ENCODE data around the gene FNDC3A.
"Not testable (repeated sequence)": the region's sequence is repeated elsewhere in the genome, so short reads cannot be mapped to it uniquely, and the experiment has no call there.

Gene FNDC3A

DNA sequence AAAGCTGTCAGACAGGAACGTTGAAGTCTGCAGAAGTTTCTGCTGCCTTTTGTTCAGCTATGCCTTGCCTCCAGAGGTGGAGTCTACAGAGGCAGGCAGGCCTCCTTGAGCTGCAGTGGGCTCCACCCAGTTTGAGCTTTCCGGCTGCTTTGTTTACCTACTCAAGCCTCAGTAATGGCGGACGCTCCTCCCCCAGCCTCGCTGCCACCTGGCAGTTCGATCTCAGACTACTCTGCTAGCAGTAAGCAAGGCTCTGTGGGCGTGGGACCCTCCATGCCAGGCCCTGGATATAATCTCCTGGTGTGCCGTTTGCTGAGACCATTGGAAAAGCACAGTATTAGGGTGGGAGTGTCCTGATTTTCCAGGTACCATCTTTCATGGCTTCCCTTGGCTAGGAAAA lies 187.4 kb downstream of the FNDC3A start:
- DNase-seq = not testable (repeated sequence)

DNA sequence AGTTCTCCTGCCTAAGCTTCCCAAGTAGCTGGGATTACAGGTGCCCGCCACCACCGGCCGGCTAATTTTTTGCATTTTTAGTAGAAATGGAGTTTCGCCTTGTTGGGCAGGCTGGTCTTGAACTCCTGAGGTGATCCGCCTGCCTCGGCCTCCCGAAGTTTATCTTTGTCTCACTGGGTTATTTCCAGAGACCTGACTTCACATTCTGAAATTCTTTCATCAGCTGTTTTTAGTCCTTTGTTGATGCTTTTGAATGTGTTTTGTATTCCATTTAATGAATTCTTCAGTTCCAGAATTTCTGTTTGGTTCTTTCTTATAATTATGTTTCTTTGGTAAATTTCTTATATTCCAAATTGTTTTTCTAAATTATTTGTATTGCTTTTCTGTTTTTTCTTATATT lies 189.0 kb downstream of the FNDC3A start:
- DNase-seq = no peak

DNA sequence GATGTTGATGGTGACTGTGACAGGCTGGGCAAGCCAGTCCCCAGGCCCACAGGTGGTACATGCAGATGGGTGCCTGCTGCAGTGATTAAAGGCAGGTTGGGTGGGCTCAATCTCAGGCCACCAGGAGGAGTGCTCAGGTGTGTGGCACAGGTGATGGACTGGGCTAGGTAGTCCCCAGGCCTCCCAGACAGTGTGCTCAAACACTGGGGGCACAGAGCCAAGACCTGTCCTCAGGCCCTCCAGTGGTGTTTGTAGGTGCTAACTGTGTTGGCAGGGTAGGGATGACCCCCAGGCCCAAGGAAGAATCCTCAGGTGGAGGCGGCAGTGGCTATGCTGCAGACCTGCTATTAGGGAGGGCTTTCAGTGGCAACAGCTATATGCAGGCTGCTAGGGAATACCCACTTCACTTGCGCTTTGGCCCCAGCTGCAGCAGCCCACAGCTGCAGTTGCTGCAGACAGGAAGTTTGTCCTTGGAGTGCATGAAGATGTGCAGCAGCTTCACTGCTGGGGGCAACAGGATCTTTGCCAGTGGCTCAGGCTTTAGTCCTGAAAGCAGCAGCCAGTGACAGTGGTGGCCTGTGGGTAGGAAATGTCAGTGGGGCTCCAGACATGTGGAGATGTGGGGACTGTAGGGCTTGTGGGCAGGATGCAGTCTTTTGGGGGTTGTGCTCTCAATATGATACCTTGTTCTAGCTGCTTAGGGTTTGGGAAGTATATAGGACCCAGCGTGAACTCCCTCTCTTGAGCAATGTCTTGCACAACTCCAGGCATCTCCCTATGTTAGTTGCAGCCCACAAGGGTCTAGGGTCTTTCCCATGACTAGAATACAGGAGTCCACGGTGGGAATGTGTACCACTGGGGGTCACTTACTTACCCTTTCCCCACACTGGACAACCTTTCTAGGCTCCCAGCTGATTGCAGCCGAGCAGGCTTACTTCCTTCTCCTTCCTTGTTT lies 190.4 kb downstream of the FNDC3A start:
- DNase-seq = no peak

DNA sequence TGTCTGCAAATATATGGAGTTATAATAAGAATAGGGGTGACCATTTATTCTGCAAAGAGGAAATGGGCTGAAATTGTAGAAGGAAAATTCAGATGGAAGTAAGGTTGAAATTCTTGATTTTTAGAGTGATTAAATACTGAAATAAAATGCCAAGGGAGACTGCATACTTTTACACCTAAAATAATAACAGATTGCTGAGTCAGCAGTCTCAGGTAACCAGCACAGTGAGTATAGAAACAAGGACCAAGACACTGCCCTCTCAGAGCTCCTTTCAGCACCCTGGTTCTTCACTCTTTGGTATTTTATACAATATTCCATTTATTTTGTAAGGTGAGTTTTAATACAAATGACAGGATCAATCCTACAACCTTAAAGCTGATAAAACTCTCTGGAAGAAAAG lies 195.6 kb downstream of the FNDC3A start:
- no peak for DNase-seq

DNA sequence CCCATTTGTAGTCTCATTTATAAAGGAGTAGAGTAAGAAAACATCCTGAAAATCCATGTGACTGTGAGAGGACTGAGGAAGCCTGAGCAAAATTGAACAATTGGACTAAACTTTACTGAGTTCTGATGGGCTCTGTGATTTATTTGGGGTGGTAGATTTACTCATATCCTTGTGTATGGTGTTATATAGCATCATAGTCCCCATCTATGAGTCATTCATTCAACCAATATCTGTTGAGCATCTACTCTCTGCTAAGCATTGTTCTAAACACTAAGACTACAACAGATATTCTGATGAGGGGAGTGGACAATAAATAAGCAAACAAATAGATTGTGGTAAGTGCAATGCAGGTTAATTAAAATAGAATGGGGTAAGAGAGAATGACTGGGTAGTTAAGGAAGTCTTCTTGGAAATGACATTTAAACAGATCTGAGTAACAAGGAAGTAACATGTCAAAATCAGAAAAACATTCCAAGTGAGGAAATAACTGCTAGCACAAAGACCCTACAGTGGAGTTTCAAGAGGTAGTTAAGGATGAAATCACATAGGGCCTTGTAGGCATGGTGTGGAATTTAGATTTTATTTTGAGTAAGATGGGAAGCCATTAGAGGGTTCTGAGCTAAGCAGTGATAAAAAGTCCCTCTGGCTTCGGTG lies 208.1 kb downstream of the FNDC3A start:
- DNase-seq = no peak

DNA sequence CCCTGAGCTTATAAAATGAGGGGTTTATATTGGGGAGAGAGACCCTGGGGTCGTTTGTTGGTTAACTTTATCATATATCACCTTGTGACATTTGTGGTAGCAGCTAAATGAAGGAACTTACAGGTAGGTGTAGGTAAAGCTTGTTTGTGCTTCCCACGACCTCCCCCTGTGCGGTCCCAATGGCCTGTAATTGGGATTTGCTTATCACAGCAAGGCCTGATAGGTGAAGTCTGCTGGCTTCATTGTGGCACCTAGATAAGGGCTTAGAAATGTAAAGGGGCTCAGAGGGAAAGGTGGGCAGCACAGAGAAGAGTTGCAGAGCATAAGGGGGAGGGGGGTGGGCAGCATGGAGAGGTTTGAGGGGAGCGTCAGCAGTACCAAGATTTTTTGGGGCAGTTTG lies 208.9 kb downstream of the FNDC3A start:
- DNase-seq = no peak

DNA sequence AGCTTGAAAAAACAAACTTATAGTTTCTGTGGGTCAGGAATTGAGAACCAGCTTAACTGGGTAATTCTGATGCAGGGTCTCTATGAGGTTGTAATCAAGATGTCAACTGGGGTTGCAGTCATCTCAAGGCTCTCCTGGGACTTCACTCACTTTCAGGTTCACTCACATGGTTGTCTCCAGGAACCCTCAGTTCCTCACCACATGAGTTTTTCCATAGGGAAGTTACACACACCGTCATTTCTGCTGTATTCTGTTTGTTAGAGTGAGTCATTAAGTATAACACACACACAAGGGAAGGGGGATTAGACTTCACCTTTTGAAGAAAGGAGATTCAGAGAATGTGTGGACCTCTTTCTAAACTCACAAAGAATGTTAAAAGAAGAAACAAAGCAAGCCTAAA lies 209.6 kb downstream of the FNDC3A start:
- DNase-seq = no peak

DNA sequence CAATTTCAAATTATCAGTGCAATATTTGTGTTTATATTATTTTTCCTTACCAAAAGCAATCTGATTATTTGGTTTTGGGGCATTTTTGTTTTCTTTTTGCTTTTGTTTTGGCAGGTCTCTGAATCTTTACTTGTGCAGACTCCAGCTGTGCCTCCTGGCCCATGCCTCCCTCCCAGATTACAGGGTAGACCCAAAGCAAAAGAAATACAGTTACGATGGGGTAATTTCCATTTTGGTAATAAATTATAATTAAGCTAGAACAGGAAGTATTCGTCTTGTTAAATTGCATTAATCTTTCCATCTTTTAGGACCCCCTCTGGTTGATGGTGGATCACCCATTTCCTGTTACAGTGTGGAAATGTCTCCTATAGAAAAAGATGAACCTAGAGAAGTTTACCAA lies 215.2 kb downstream of the FNDC3A start:
- DNase-seq = no peak

DNA sequence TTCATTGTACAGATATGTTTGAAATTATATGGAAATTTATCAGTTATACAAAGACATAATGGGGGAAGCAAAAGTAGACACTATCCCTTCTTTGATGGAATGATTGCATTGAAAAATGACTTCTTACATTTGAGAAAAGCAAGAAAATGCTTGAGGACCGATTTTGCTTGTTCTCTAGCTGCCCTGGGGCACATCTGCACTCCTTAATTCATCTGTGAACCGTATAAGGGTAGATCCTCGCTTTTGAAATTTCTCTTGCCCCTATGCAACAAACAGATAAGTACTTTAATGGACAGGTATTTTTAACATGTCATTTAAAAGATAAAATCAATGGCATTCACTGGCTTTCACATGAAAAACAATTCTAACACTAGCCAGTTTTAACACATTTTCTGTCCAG lies 230.9 kb downstream of the FNDC3A start:
- DNase-seq = no peak

DNA sequence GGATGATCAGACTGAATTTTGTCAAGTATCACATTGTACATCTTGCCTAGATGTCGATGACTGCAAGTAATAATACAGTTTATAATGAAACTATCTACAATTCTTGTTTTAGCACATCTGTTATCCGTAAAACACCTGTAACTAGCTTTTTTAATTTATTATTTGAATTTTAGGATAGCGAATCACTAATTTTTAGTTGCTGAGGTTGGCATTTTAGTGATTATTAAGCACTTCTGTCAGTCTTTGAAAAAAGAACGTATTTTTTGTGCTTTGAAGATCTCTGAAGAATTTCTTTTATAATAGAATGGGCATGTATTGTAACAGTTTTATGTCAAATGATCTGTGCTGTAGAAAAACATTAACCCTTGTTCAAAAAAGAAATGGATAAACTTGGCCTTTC lies 232.9 kb downstream of the FNDC3A start:
- DNase-seq = no peak

DNA sequence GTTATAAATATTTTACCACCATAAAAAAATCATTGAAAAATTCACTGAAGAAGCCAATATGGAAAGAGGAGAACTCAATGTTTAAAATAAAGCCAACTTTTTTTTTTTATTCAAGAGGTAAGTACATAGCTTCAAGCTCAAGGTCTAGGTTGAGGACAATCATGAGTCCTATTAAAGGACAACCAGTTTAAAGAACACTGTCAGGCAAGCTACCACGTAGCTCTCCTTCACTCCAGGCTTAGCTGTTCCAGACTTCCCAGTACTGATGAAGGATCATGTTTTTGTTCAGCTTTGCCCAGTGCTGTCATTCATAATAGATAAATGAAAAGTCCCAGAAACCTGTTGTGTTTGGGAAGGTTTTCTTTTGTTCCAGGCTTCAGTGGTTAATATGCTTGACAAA lies 234.4 kb downstream of the FNDC3A start:
- DNase-seq = no peak

DNA sequence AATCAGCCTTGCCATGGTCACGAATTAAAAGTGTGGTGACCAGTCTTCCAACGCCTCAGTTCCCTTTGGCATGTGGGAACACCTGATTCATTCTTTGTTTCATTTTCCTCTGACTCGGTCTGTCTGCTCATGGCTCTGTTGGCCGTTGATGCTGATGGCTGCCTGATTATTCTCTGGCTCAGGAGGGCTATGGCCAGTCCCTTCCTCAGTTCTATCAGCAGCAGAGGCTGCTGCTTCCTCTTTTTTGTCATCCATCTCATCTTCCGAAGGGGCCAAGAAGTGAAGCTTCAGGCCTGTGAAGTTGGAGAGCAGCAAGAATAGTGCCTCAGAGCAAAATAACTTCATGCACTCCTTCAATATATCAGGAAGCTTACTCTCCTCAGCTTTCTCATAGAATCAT lies 235.0 kb downstream of the FNDC3A start:
- no peak for DNase-seq

DNA sequence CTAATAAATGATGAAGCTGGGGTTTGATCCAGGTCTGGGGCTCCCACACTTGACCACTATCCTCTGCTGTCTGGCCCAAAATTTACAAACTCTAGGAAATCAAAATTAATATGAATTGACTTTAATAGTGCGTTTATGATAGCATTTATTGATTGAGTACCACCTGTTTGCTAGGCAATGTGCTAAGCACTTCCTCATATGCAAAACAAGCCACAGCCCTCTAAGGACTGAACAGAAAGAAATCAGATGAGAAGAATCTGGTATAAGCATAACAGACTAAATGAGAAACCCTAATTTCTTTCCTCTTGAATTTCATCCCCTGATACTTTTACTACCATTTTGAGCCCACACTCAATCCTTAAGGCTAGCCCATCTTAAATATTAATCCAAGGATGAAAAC lies 237.8 kb downstream of the FNDC3A start:
- no peak for DNase-seq

DNA sequence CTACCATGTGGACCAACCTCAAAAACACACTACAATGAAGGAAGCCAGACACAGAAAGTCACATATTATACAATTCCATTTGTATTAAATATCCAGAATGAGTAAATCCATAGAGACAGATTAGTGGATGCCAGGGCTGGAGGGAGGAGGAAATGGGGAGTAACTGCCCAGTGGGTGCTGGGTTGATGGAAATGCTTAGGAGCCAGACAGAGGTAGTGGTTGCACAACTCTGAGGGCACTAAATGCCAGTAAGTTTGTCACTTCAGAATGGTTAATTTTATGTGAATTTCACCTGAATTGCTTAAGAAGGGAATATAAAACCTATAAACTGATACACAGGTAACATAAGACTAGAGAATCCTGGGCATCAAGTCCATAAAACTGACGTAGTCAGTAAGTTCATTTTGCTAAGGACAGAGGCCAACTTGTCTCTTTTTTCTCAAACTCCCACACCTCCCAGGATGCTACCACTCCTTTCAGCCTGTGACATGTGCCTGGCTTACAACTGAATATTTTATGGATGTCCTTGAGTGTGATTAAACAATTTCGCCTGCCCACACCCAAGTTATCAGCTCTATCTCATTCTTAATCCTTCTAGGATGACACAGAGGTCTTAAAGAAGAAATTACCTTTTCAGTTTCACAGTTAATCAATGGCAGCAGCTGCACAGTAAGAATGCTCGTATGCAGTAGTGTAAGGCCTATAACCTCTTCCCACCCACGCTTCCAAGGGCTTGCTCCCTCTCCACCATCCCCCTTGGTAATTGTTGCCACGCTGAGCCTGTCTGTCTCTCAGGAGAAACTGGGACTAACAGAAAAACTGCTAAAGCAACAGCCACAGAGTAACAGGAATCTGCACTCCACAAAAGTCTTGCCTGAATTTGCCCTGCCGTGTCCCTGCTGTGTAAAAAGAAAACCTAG lies 238.5 kb downstream of the FNDC3A start:
- no peak for DNase-seq

DNA sequence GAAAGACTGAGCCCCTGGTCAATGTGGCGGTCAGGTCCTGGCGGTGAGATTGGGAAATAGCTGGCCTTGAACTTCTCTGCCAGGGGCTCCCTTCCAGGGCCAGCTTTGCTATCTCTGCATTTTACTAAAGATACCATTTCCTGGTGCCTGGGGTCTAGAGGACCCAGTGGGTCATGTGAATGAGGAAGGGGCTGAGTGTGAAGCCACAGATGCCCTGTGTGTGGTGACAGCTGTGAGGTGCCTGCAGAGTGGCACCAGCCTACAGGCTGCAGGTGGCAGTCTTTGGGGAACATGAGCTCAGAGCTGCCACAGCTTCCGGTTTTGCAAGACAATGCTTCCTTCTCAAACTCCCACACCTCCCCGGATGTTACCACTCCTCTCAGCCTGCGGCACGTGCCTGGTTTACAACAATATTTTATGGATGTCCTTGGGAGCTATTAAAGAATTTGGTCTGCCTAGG lies 239.2 kb downstream of the FNDC3A start:
- no peak for DNase-seq

DNA sequence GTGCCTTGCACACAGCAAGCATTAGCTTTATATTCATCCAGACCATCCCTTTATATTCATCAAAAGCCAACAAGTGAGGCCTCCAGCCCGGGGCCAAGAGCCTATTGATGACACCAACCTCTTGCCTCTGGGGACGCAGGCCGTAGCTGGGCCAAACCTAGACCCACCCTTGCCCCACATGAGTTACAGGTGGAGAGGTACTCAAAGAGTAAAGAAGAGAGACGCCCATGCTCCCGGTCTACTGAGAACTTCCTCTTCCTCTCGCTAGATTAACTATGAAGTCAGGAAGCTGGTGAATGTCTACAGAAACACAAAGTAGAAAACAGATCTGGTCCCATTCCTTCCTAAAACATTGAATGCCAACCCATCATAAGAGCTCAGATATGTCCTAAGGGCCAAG lies 240.6 kb downstream of the FNDC3A start:
- no peak for DNase-seq

DNA sequence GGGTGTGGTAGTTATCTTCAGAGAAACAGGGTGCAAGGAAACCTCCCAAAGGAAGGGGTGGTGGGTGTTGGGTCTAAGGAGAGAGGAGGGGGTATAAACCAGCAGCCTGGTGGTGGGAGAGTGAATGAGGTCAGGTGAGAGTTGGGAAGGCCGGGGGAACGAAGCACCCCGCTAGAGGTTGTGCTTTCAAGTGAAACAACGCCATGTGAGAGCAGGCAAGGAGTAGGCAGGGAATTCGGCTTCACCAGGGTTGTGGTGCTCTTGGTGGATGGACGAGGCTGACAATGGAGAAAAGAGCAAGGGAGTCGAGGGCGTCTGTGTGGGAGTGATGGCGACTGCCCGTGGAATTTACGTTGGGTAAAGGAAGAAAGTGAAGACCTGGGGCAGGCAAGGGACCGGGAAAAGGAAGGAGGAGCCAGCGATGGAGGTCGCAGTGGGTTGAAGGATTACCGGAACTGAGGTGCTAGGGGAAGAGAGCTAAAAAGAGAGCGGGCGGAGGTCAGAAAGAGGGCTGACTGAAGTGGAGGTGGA lies 242.3 kb downstream of the FNDC3A start:
- no peak for DNase-seq

DNA sequence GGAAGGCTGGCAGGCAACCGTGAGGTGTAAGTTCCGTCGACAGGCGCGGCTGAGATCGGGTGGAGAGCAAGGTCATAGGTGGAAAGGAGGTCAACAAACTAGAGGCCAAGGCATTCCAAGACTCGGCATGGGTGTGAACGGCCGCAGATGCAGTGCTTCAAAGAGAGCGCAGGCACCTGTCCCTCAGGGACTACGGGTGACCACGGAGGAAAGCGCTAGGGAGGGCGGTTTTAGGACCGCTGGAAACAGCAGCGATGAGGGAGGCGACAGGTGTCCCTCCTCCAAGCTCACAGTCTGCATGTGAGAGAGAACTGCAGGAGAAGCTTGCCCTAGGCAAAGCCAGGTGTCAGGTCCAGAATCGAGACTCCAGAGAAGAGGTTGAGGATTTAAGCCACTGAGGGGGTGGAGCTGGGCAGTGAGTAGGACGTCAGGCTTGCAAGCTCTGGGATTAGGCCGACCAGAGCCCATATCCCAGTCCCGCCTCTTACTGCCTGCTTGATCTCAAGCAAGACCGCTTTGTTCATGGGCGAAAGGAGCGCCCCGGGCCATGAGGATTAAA lies 242.9 kb downstream of the FNDC3A start:
- no peak for DNase-seq

DNA sequence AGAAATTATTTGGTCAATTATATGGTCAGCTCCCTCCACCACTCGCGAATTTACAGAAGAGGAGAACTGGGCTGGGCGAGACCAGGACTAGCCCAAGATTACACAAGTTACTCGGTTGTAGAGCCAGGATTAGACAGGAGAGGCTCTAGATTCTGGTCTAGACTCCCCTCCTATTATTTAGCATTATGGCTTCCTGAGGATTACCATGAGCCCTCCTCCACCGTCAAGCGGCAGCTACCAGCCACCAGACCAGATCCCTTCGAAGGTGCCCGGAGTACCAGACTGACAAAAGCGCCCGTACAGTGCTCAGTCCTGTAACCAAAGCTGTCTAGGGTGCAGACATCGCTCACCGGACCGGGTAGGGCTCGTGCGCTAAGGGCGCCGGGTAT lies 243.9 kb downstream of the FNDC3A start:
- no peak for DNase-seq

DNA sequence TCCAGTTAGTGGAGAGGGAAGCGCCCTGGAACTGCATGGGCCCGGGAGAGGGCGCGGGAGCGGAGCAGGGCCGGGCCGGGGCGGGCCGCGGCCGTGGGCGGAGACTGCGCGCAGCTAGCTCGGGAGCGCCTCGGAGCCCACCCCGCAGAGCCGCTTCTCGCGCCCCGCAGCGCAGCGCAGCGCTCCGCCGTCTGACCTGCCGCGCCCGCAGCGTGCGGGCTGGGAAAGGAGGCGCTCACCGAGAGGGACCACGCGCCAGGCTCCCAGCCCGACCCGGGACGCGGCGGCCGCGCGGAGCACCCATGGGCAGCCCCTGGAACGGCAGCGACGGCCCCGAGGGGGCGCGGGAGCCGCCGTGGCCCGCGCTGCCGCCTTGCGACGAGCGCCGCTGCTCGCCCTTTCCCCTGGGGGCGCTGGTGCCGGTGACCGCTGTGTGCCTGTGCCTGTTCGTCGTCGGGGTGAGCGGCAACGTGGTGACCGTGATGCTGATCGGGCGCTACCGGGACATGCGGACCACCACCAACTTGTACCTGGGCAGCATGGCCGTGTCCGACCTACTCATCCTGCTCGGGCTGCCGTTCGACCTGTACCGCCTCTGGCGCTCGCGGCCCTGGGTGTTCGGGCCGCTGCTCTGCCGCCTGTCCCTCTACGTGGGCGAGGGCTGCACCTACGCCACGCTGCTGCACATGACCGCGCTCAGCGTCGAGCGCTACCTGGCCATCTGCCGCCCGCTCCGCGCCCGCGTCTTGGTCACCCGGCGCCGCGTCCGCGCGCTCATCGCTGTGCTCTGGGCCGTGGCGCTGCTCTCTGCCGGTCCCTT lies 244.5 kb downstream of the FNDC3A start, which contains the start of gene MLNR:
TSS of gene MLNR (plus strand) at position 303 of the 820 bp plus-strand sequence. CDS start at position 303, 0 bp downstream.
- peak; percentile 18 for DNase-seq

DNA sequence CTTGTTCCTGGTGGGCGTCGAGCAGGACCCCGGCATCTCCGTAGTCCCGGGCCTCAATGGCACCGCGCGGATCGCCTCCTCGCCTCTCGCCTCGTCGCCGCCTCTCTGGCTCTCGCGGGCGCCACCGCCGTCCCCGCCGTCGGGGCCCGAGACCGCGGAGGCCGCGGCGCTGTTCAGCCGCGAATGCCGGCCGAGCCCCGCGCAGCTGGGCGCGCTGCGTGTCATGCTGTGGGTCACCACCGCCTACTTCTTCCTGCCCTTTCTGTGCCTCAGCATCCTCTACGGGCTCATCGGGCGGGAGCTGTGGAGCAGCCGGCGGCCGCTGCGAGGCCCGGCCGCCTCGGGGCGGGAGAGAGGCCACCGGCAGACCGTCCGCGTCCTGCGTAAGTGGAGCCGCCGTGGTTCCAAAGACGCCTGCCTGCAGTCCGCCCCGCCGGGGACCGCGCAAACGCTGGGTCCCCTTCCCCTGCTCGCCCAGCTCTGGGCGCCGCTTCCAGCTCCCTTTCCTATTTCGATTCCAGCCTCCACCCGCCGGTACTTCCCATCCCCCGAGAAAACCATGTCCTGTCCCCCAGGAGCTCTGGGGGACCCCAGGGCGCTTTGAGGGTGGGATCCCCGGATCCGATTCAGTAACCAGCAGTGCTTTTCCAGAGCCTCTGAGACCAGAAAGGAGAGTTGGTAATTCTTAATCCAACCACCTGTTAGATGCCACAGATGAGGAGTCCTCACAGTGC lies 245.3 kb downstream of the FNDC3A start:
- no peak for DNase-seq
